Psoas muscle (tissue), 8 donors: ENCODE results near the gene OSBPL8. TPM values are rescaled to one million over a fixed set of nuclear protein-coding genes. Genes with fewer than 3 reads are reported as not detected.

Experiments
- ATAC-seq, 4 donors: fragments of 200-7000 bp; cut with Tn5 transposase; one replicate each; pipeline ENCODE4 v1.9.1; 2020; ENCODE audit warnings: moderate library complexity in 3 of 4, mild to moderate bottlenecking in 2 of 4
- DNase-seq, 2 donors: peaks; one replicate each; pipeline ENCODE4 v3.0.0-alpha.2; 2020
- H3K27ac ChIP-seq: fragments of 200-600 bp; one replicate; pipeline ENCODE4 v1.8.0; 2022
- H3K27me3 ChIP-seq, 3 donors: fragments of 200-600 bp in 1 of 3; one replicate each; pipeline versions ENCODE4 v1.6.1 to v1.8.0; 2013 to 2022; ENCODE audit warnings: low read length in 2 of 3, mild to moderate bottlenecking in 2 of 3, moderate library complexity in 1 of 3; ENCODE audit not compliant: insufficient read depth in 3 of 3
- H3K36me3 ChIP-seq, 2 donors: fragments of 200-600 bp in 1 of 2; one replicate each; pipeline versions ENCODE4 v1.6.1 to v1.8.0; 2013 to 2022; ENCODE audit warnings: low read depth in 1 of 2, mild to moderate bottlenecking in 1 of 2, moderate library complexity in 1 of 2; ENCODE audit not compliant: insufficient read depth in 1 of 2
- H3K4me1 ChIP-seq: fragments of 200-600 bp; one replicate; pipeline ENCODE4 v1.8.0; 2022
- H3K4me3 ChIP-seq: fragments of 200-600 bp; one replicate; pipeline ENCODE4 v1.8.0; 2022; ENCODE audit warnings: mild to moderate bottlenecking
- H3K9me3 ChIP-seq: fragments of 200-600 bp; one replicate; pipeline ENCODE4 v1.8.0; 2022
- WGBS, 3 donors: extraction: QIAGEN DNeasy Blood & Tissue Kit; methylation state at CpG; one replicate each; pipeline versions ENCODE4 v1.1.6 to v1.1.7; 2013; 5-methylcytosine and 5-hydroxymethylcytosine counted together
- intact Hi-C, 2 donors: fragments of 100-400 bp; cut with DNase I; formaldehyde crosslinking; loops; one replicate each; pipeline versions ENCODE4 v1.11.0 to v1.14.2; 2022
- polyA plus RNA-seq, 3 donors: library from polyadenylated mRNA; stranded (reverse); fragments of 200-250 nt; gene quantifications; one replicate each; pipeline ENCODE4 v1.2.3, GENCODE V29; 2013
- total RNA-seq, 4 donors: library from RNA; stranded (reverse); fragmentation: NEBNext Ultra II Directional in 2 of 4; extraction: Animal tissue kit (Norgen Biotek cat#: 25700) in 2 of 4; gene quantifications; one replicate each; pipeline versions ENCODE4 v1.2.1 to v1.2.4, GENCODE V29; 2021 to 2023
- TF ChIP-seq, protein P1 (sequence below): fragments of 200-600 bp; IDR thresholded peaks from one replicate; pipeline ENCODE4 v1.8.0; 2022; ENCODE audit warnings: antibody characterized with exemption
- donor health status: healthy with polysubstance abuse.
- donor health status: DM: no; HTN: no; CAD: no; lungs with moderate emphysema.
- donor health status: Bipolar disorder and iron deficiency.
- donor health status: healthy.
- donor health status: DM: yes; HTN: yes; CAD: no.
- donor health status: DM: no; HTN: no; CAD: no.
- donor health status: DM: no; HTN: no; CAD: no.
- donor health status: DM: yes; HTN: yes; CAD: no.

OSBPL8 gene
- total and polyA plus RNA-seq, 7 donors: 9.2 to 64.3 (median 39.5) TPM

DNA sequence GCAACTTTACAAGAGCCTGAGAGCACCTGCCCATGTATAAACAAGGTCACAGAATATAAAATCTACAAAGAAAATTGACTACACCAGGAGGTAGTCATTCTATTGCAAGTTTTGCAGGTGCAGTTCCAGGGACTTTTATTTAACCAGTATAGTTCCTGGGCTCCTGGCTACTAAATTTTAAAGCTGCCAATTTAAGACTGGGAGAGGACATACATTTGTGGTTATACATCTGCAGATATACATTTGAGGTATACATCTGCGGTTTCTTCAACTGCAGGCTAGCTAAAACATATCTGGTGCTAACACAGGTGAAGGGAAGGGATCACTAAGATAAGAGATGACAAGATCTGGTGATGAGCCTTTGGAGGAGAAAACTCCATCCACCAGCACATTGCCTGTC is 241.6 kb downstream of the OSBPL8 start:
- Histone ChIP-seq H3K9me3 (no peaks in the 10 kb centered on the region), H3K4me3 (no peak overlapping the region), H3K36me3 (no peaks in the 10 kb centered on the region), H3K27me3 (no peaks in the 10 kb centered on the region), H3K27ac (no peak overlapping the region), H3K4me1 (no peaks in the 10 kb centered on the region)
- TF ChIP-seq, protein P1, sequence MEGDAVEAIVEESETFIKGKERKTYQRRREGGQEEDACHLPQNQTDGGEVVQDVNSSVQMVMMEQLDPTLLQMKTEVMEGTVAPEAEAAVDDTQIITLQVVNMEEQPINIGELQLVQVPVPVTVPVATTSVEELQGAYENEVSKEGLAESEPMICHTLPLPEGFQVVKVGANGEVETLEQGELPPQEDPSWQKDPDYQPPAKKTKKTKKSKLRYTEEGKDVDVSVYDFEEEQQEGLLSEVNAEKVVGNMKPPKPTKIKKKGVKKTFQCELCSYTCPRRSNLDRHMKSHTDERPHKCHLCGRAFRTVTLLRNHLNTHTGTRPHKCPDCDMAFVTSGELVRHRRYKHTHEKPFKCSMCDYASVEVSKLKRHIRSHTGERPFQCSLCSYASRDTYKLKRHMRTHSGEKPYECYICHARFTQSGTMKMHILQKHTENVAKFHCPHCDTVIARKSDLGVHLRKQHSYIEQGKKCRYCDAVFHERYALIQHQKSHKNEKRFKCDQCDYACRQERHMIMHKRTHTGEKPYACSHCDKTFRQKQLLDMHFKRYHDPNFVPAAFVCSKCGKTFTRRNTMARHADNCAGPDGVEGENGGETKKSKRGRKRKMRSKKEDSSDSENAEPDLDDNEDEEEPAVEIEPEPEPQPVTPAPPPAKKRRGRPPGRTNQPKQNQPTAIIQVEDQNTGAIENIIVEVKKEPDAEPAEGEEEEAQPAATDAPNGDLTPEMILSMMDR: no peak
- intact Hi-C loops: no loop called here
- WGBS, 3 donors: 88 to 94% (median 90%) methylated on average over 1 of the region's 1 CpG
- ATAC-seq (no peak), DNase-seq (no peak)

GRCh38 chr12:76316468-76316867 is 243.1 kb downstream of the OSBPL8 start:
- intact Hi-C loops: no loop called here

DNA sequence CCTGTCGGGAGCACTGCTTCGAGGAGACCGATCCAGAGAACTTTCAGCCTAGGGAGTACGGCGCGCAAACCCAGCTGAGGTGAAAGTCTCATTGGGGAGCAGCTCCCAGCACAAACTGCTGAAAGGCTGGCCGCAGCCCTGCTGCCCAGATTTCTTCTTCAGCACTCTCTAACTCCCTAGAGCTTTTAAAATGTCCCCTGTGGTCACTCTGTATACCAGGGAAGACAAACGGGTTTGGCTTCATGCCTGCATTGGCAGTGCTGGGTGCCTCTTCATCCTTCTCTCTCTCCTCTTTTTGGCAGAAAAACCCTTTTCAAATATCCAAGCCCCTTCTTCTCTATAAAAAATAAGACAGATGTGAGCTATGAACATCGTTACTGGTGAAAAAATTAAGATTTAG is 246.3 kb downstream of the OSBPL8 start:
- H3K27me3 ChIP-seq: peaks cover 0 to 3% (median 0%) of the 10 kb centered on the region in 3 donors
- TF ChIP-seq, protein P1: no peak
- H3K27ac ChIP-seq: no peak overlapping the region
- no peak overlapping the region for H3K4me3 ChIP-seq
- intact Hi-C loops: no loop called here
- 56 to 72% (median 59%) methylated on average over 9 of the region's 9 CpGs for WGBS, 3 donors
- no peaks in the 10 kb centered on the region for H3K9me3 ChIP-seq
- peaks cover 0 to 3% of the 10 kb centered on the region in 2 donors for H3K36me3 ChIP-seq
- ATAC-seq (no peak), DNase-seq (no peak)
- H3K4me1 ChIP-seq: no peaks in the 10 kb centered on the region

More at GRCh38 chr12:76316468-76316867, 243.1 kb downstream of the OSBPL8 start:
- WGBS, 3 donors: 78 to 86% (median 80%) methylated on average over 7 of the region's 7 CpGs
- ATAC-seq: no peak
- no peak for DNase-seq
- Histone ChIP-seq H3K4me1 (no peaks in the 10 kb centered on the region), H3K4me3 (no peak overlapping the region), H3K9me3 (no peaks in the 10 kb centered on the region), H3K36me3 (no peaks in the 10 kb centered on the region), H3K27ac (no peak overlapping the region), H3K27me3 (peaks cover 0 to 3% (median 0%) of the 10 kb centered on the region in 3 donors)
- TF ChIP-seq, protein P1: no peak

DNA sequence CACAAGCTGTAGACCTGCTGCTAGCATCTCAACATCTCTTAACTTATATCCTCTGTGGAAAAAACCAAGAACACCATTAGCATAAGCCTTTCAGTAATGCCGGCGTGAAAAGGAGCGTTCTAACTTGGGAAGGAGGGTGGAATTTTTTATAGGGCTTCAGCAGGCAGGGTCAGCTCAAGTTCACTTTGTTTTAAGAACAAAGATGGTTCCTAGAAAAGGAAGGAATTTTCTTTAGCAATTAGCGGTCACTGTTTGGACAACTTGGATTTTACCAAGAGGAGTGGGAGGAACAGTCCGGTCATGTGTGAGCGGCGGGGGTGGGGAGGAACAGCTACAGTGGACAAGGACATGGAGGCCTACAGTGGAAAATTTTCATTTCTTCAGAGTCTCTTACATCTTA is 247.3 kb downstream of the OSBPL8 start:
- Histone ChIP-seq H3K4me1 (no peaks in the 10 kb centered on the region), H3K4me3 (no peak overlapping the region), H3K36me3 (peaks cover 0 to 3% of the 10 kb centered on the region in 2 donors), H3K27me3 (peaks cover 0 to 3% (median 0%) of the 10 kb centered on the region in 3 donors), H3K27ac (no peak overlapping the region), H3K9me3 (no peaks in the 10 kb centered on the region)
- ATAC-seq: no peak
- no peak for DNase-seq
- WGBS, 3 donors: 68 to 76% (median 74%) methylated on average over 7 of the region's 7 CpGs
- intact Hi-C loops: no loop called here
- TF ChIP-seq, protein P1: no peak

DNA sequence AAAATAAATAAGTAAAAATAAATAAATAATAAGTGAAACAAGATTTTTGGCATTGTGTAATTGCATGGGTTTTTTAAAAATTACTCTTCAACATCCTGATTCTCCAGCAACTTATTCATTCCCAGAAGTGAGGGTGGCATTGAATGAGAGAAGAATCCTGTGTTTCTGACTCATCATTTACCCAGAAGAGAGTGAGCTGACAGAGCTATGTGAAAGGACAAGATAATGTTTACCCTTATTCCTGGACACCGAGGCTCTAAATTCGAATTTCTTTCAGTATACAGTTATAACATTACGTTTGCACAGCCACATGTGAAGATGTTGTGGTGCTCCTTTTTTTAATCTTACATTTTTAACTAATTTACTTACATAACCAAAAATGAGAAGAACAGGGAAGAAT is 247.8 kb downstream of the OSBPL8 start:
- H3K4me3 ChIP-seq: no peak overlapping the region
- TF ChIP-seq, protein P1: no peak

More for the DNA sequence above, 247.8 kb downstream of the OSBPL8 start:
- Histone ChIP-seq H3K36me3 (peaks cover 0 to 3% of the 10 kb centered on the region in 2 donors), H3K9me3 (no peaks in the 10 kb centered on the region), H3K4me1 (no peaks in the 10 kb centered on the region), H3K27ac (no peak overlapping the region), H3K27me3 (peaks cover 0 to 3% (median 0%) of the 10 kb centered on the region in 3 donors)
- no peak for DNase-seq
- intact Hi-C loops: no loop called here
- 91 to 97% (median 95%) methylated on average over 3 of the region's 3 CpGs for WGBS, 3 donors
- ATAC-seq: no peak
